ENCODE measurements around the gene CD151.

CD151 gene

DNA sequence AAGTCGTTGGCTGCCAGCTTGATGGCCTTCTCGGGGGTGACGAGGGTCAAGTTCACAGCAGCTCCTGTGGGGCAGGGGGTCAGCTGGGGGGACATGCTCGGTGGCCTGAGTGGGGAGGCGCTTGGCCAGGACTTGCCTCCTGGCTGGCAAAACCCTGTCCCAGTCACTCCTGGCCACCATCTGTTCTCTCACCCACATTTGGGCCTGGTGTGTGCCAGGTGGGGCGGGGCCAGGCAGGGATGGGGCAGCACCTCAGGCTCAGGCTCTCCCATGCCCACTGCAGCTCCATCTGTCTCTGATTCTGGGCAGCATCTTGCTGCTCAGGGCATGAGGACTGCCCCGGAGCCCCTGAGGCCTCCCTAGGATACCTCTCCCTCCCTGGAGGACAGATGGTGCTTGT lies 39.2 kb upstream of the CD151 start:
- in situ Hi-C loops (cut with HindIII; ENCODE audit: low sequenced_read_pairs), result no loop called here
- TF ChIP-seq, protein P1, sequence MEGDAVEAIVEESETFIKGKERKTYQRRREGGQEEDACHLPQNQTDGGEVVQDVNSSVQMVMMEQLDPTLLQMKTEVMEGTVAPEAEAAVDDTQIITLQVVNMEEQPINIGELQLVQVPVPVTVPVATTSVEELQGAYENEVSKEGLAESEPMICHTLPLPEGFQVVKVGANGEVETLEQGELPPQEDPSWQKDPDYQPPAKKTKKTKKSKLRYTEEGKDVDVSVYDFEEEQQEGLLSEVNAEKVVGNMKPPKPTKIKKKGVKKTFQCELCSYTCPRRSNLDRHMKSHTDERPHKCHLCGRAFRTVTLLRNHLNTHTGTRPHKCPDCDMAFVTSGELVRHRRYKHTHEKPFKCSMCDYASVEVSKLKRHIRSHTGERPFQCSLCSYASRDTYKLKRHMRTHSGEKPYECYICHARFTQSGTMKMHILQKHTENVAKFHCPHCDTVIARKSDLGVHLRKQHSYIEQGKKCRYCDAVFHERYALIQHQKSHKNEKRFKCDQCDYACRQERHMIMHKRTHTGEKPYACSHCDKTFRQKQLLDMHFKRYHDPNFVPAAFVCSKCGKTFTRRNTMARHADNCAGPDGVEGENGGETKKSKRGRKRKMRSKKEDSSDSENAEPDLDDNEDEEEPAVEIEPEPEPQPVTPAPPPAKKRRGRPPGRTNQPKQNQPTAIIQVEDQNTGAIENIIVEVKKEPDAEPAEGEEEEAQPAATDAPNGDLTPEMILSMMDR (IDR thresholded peaks at IDR 0.05; ENCODE audit: low read depth, low read length, missing control alignments), result no peak
- no peak overlapping the region for H3K4me3 ChIP-seq (ENCODE audit: low read depth, low read length)
- DNase-seq (ENCODE audit: low read depth), result no peak

DNA sequence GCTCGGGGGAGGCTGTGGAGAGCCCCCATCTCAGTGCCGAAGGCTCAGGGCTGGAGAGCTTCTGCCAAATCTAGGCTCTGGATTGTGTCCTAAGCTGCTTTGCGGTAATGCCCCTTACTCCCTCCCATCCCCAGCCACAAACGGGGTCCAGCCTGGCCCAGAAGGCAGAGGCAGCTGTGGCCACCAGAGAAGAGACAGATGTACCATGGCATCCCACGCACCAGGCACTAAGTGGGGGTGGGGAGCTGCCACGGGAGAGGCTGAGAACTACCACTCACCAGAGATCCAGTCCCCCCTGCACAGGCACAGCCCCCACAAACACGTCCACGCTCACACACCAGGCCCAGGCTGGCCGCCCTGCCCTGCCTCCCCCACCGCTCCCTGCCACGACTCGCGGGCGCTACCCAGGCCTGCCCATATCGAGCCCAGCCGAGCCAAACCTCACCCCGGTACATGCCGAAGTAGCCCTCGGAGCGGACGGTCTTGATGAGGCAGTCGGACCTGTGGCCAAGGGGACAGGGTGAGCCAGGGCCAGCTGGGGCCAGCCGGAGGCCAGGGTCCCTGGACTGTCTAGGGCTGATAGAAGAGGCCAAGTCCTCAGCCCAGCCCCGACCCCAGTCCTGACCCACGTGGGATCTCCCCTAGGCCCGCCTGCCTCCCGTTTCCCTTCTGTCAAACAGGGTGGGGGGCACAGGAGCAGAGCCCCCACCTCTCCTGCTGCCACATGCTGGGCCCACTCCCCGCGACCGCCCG lies 38.6 kb upstream of the CD151 start:
- no peak for DNase-seq (ENCODE audit: low read depth)
- no peak overlapping the region for H3K4me3 ChIP-seq (ENCODE audit: low read depth, low read length)
- TF ChIP-seq, protein P1 (IDR thresholded peaks at IDR 0.05; ENCODE audit: low read depth, low read length, missing control alignments), result no peak
- in situ Hi-C loops (cut with HindIII; ENCODE audit: low sequenced_read_pairs), result no loop called here

DNA sequence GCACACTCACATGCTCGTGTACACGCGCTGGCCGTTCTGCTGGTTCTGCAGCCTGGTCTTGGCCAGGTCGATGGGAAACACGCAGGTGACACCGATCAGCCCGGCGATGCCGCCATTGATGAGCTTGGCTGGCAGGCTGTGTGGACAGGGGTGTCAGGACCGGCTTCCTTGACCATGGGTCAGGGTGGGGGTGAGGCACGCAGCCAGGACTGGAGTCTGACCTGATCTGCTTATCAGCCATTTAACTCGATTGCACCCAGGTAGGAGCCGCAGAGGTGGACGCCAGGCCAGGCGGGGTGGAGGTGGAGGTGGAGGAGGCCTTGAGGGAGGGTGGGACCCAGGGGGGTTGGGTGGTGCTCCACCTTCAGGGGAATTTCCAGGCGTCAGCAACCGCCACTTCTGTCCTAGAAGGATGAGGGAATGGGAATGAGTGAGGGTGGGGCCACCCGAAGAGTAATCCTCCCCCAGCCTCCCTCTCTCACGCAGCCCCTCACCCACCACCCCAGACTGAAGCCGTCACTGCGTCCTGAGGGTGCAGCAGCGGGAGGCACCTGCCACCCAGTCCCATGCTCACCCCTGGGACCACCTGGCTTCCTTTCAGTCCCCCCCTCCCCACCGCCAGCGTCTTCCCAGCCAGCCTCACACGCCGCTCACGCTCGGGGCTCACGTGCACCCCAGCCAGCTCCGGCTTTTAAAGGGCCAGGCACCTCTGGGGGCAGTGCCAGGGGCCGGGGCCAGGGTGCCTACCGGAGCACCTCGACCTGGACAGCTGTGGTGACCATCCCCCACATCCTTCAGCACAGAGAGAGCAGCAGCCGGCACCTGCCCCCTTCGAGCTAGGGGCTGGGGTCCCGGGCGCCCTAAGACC lies 37.8 kb upstream of the CD151 start:
- in situ Hi-C loops (cut with HindIII; ENCODE audit: low sequenced_read_pairs), result no loop called here
- TF ChIP-seq, protein P1 (IDR thresholded peaks at IDR 0.05; ENCODE audit: low read depth, low read length, missing control alignments), result no peak
- no peak for DNase-seq (ENCODE audit: low read depth)
- peak overlapping the region; percentile 78 for H3K4me3 ChIP-seq (ENCODE audit: low read depth, low read length)

DNA sequence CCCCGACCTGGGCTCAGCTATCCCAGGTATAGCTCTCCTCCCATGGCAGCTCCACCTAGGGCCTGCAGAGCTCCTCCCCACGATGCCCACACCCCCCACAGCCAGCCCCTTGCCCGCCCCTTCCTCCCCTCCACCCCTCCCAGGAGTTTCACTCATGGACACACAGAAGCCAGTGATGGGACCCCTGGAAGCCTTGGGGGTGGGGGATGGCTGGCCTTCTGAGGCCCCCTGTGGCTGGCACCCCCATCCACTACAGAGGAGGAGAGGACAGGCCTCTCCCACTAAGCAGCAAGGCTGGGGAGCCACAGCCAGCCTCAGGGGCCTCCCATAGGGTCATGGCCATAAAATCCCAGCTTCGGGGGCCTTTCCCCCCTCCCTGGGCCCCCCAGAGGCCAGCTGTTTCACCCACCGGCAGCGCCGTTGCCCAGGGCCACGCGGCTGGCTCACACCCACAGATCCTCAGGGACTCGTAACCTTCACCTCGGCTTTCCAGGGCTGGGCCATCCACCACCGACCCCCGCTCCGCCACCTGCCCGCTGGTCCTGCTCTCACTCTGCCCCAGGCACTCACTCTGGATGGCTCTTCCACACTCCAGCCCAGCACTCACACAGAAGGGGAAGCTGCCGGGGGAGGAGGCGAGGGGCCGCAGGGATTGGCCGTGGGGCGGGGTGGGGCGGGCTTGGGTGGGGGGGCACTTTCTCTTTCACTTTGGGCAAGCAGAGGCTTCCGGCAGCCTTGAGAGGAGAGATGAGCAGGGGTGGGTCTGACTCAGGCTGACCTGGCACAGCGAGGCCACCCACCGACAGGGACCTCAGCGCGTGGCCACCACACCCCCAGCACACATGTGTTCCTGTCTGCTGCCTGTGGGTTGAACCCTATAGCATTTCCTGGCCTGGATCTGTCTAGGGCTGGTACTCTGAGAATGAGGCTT lies 36.9 kb upstream of the CD151 start:
- in situ Hi-C loops (cut with HindIII; ENCODE audit: low sequenced_read_pairs), result no loop called here
- H3K4me3 ChIP-seq (ENCODE audit: low read depth, low read length), result peak overlapping the region; percentile 78
- TF ChIP-seq, protein P1 (IDR thresholded peaks at IDR 0.05; ENCODE audit: low read depth, low read length, missing control alignments), result no peak
- no peak for DNase-seq (ENCODE audit: low read depth)

DNA sequence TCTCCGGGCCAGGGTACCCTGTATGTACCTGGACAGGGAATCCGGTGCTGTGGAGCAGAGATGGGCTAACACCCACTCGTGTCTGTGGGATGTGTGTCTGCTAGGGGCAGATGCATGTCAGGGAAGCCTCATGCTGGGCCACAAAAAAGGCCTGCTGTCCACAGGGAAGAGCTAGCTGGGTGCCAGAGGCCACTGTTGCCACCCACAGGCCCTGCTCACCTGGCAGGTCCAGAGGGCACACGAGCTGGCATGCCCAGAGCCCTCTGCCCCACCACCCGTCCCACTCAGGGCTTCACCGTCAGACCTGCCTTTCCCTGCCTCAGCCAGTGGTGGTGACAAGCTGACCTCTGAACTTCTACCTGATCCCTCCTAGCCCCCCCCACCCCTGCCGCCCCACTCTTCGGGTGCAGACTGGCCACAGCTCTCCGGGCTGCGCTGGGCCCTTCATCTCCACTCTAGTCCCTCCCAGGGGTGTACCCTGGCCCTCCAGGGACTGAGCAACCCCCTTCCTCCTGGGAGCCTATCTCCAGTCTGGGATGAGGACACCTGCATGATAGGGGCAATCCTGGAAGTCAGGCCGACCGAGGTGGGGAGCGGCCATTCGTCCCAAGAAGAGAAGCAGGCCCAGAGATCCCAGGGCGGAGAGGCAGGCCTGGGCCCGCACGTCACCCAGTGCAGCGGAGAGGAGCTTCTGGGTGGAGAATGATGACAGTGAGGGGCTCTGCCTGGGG lies 36.0 kb upstream of the CD151 start:
- in situ Hi-C loops (cut with HindIII; ENCODE audit: low sequenced_read_pairs), result no loop called here
- peak overlapping the region; percentile 78 for H3K4me3 ChIP-seq (ENCODE audit: low read depth, low read length)
- no peak for DNase-seq (ENCODE audit: low read depth)
- TF ChIP-seq, protein P1 (IDR thresholded peaks at IDR 0.05; ENCODE audit: low read depth, low read length, missing control alignments), result no peak
